ENCODE data around the gene COL1A1.

The COL1A1 gene

DNA sequence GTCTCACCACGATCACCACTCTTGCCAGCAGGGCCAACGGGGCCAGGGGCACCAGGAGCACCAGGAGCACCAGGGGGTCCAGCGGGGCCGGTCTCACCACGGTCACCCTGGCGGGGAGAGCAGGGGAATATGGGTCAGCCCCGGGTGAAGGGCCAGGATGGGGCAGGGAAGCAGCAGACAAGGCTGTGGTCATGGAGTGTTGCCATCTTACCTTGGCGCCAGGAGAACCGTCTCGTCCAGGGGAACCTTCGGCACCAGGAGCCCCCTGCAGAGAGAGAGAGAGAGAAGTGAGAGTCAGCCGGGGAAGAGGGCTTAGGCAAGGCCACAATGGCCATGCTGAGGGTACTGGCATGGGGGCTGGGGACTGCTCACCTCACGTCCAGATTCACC is 12.9 kb downstream of the COL1A1 start:
- Histone ChIP-seq H3K9me3 (ENCODE audit: control insufficient read depth, low read depth, low read length) (no peaks in the 10 kb centered on the region), H3K4me1 (ENCODE audit: control insufficient read depth, low read depth, low read length) (peaks cover 6% of the 10 kb centered on the region), H3K27me3 (ENCODE audit: control insufficient read depth, insufficient read depth, low read length) (no peaks in the 10 kb centered on the region), H3K9ac (ENCODE audit: low read length) (no peak overlapping the region), H3K27ac (ENCODE audit: low read length) (no peak overlapping the region), H3K4me3 (ENCODE audit: low read length) (no peak overlapping the region), H3K36me3 (ENCODE audit: control insufficient read depth, low read depth, low read length) (peaks cover 6% of the 10 kb centered on the region)

DNA sequence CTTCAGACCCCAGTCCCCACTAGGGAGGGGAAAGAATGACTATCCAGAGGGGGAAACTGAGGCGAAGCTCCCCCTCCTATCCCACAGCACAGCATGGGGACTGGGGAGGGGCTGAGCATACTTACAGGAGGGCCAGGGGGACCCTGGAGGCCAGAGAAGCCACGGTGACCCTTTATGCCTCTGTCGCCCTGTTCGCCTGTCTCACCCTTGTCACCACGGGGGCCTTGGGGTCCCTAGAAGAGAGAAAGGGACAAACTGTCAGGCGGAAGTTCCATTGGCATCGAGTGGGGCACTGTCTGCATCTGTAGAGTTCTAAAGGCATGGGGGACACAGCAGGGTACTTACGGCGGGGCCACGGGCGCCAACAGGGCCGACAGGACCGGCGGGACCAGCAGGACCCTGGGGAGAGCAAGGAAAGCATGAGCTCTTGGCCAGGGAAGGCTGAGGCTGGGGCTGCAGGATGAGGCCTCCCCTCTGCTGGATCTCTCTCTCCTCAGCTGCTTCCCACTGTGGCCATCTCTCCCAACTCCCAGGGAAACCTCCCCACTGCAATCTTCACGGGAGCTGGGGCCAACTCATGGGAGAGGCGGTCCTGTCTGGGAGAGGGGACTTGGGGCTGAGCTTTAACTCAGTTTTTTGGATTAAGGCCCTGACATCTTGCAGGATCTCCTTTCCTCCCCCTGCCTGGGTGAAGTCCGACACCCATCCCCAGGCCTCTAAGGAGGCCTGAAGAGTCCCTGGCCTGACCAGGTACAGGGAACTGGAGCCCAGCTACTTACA is 13.5 kb downstream of the COL1A1 start:
- Histone ChIP-seq H3K36me3 (ENCODE audit: control insufficient read depth, low read depth, low read length) (peaks cover 6% of the 10 kb centered on the region), H3K4me1 (ENCODE audit: control insufficient read depth, low read depth, low read length) (peaks cover 7% of the 10 kb centered on the region), H3K27ac (ENCODE audit: low read length) (no peak overlapping the region), H3K9me3 (ENCODE audit: control insufficient read depth, low read depth, low read length) (no peaks in the 10 kb centered on the region), H3K27me3 (ENCODE audit: control insufficient read depth, insufficient read depth, low read length) (no peaks in the 10 kb centered on the region), H3K4me3 (ENCODE audit: low read length) (no peak overlapping the region), H3K9ac (ENCODE audit: low read length) (no peak overlapping the region)

DNA sequence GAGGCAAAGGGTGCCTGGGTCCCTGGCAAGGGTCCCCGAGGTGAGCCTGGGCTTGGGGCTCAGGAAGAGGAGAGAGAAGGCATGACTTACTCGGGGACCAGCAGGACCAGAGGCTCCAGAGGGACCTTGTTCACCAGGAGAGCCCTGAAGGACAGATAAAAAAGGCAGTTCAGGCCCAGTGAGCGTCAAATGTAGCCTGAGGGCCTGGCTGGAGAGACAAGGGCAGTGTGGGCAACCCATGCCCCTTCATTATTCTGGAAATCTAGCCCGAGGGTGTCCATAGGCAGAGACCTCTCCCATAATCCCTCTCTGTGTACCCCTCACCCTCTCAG is 14.1 kb downstream of the COL1A1 start:
- H3K4me1 ChIP-seq (ENCODE audit: control insufficient read depth, low read depth, low read length): peaks cover 7% of the 10 kb centered on the region
- no peak overlapping the region for H3K27ac ChIP-seq (ENCODE audit: low read length)
- peaks cover 6% of the 10 kb centered on the region for H3K36me3 ChIP-seq (ENCODE audit: control insufficient read depth, low read depth, low read length)

DNA sequence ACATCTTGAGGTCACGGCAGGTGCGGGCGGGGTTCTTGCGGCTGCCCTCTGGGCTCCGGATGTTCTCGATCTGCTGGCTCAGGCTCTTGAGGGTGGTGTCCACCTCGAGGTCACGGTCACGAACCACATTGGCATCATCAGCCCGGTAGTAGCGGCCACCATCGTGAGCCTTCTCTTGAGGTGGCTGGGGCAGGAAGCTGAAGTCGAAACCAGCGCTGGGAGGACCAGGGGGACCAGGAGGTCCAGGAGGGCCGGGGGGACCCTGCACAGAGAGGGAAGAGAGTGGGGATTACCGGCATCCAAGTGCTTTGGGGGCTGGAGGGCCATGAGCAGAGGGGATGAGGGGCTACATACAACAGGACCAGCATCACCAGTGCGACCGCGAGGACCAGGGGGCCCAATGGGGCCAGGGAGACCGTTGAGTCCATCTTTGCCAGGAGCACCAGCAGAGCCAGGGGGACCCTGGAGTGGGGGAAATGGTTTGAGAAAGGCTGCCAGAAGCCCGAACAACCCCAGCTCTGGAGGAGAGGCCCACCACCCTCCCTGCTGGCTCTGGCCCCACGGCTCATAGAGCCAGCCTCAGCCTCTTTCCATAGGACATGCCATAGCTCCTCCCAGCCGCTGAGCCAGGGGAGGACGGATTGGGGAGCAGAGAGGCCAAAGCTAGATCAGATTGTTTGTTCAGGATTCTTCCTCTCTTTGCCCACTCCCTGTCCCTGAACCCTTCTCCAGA is 14.6 kb downstream of the COL1A1 start:
- H3K4me3 ChIP-seq (ENCODE audit: low read length): no peak overlapping the region
- H3K27me3 ChIP-seq (ENCODE audit: control insufficient read depth, insufficient read depth, low read length): no peaks in the 10 kb centered on the region
- H3K4me1 ChIP-seq (ENCODE audit: control insufficient read depth, low read depth, low read length): peaks cover 7% of the 10 kb centered on the region
- no peak overlapping the region for H3K9ac ChIP-seq (ENCODE audit: low read length)
- H3K9me3 ChIP-seq (ENCODE audit: control insufficient read depth, low read depth, low read length): no peaks in the 10 kb centered on the region
- no peak overlapping the region for H3K27ac ChIP-seq (ENCODE audit: low read length)
- H3K36me3 ChIP-seq (ENCODE audit: control insufficient read depth, low read depth, low read length): peaks cover 6% of the 10 kb centered on the region

More for the DNA sequence above, 14.1 kb downstream of the COL1A1 start:
- Histone ChIP-seq H3K27me3 (ENCODE audit: control insufficient read depth, insufficient read depth, low read length) (no peaks in the 10 kb centered on the region), H3K4me3 (ENCODE audit: low read length) (no peak overlapping the region), H3K9me3 (ENCODE audit: control insufficient read depth, low read depth, low read length) (no peaks in the 10 kb centered on the region), H3K9ac (ENCODE audit: low read length) (no peak overlapping the region)

DNA sequence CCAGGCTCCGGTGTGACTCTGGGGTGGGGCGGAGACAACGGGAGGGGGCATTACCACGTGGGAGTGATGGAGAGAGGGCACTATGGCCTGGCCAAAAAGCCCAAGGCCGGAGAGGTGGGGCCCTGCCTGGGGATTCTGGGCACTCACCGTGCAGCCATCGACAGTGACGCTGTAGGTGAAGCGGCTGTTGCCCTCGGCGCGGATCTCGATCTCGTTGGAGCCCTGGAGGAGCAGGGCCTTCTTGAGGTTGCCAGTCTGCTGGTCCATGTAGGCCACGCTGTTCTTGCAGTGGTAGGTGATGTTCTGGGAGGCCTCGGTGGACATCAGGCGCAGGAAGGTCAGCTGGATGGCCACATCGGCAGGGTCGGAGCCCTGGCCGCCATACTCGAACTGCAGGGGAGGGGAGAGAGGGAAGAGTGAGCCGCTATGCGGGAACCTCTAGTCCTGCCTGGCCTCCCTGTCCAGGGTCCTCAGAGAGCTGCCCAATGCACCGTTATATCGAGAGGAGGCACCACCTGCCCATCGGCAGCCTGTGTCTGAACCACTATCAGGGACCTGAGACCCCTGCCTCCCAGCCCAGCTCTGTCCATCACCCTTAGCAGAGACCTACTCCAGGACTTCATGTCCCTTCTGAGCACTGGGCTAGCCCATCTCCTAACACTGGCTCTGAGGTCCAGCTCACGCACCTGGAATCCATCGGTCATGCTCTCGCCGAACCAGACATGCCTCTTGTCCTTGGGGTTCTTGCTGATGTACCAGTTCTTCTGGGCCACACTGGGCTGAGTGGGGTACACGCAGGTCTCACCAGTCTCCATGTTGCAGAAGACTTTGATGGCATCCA is 15.6 kb downstream of the COL1A1 start:
- H3K36me3 ChIP-seq (ENCODE audit: control insufficient read depth, low read depth, low read length): peaks cover 6% of the 10 kb centered on the region
- H3K27ac ChIP-seq (ENCODE audit: low read length): no peak overlapping the region
- no peak overlapping the region for H3K4me3 ChIP-seq (ENCODE audit: low read length)

DNA sequence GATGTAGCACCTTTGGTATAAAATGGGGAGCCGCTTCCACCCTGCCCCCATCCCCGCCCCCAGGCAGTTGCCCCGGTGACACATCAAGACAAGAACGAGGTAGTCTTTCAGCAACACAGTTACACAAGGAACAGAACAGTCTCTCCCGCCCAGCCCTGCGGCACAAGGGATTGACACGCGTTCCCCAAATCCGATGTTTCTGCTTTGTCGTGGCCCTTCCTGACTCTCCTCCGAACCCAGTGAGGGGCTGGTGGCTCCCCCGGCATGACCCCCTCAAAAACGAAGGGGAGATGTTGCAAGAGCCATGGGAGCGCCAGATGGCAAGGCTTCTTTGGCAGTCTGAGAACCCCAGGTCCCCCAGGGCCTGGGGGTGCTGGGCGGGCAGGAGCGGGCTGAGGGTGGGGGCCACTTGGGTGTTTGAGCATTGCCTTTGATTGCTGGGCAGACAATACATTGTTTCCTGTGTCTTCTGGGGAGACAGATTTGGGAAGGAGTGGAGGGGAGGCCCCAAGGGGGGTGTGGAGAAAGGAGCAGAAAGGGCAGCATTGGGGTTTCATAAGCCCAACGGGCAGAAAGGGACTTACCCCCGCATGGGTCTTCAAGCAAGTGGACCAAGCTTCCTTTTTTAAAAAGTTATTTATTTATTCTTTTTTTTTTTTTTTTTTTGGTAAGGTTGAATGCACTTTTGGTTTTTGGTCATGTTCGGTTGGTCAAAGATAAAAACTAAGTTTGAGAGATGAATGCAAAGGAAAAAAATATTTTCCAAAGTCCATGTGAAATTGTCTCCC is 16.6 kb downstream of the COL1A1 start:
- H3K9me3 ChIP-seq (ENCODE audit: control insufficient read depth, low read depth, low read length): no peaks in the 10 kb centered on the region
- H3K4me3 ChIP-seq (ENCODE audit: low read length): no peak overlapping the region
- H3K9ac ChIP-seq (ENCODE audit: low read length): no peak overlapping the region
- no peak overlapping the region for H3K27ac ChIP-seq (ENCODE audit: low read length)
- H3K36me3 ChIP-seq (ENCODE audit: control insufficient read depth, low read depth, low read length): peaks cover 6% of the 10 kb centered on the region
- H3K27me3 ChIP-seq (ENCODE audit: control insufficient read depth, insufficient read depth, low read length): no peaks in the 10 kb centered on the region
- peaks cover 7% of the 10 kb centered on the region for H3K4me1 ChIP-seq (ENCODE audit: control insufficient read depth, low read depth, low read length)

More for the DNA sequence above, 15.6 kb downstream of the COL1A1 start:
- H3K9ac ChIP-seq (ENCODE audit: low read length): no peak overlapping the region
- H3K4me1 ChIP-seq (ENCODE audit: control insufficient read depth, low read depth, low read length): peaks cover 7% of the 10 kb centered on the region
- no peaks in the 10 kb centered on the region for H3K9me3 ChIP-seq (ENCODE audit: control insufficient read depth, low read depth, low read length)
- H3K27me3 ChIP-seq (ENCODE audit: control insufficient read depth, insufficient read depth, low read length): no peaks in the 10 kb centered on the region

DNA sequence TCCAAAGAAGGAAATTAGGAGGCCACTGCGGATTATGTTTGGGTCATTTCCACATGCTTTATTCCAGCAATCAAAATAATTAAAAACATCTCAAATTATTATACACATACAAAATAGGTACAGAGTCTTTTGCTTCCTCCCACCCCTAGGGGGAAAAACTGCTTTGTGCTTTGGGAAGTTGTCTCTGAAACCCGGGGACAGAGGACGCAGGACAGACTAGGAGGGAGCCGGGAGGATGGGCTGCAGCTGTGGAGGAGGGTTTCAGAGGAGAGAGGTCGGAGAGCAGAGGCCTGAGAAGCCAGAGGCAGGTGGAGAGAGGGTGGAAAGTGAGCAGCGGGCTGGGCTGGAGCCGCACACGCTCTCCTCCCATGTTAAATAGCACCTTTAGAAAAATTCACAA is 17.4 kb downstream of the COL1A1 start:
- peaks cover 7% of the 10 kb centered on the region for H3K4me1 ChIP-seq (ENCODE audit: control insufficient read depth, low read depth, low read length)
- H3K27me3 ChIP-seq (ENCODE audit: control insufficient read depth, insufficient read depth, low read length): no peaks in the 10 kb centered on the region

DNA sequence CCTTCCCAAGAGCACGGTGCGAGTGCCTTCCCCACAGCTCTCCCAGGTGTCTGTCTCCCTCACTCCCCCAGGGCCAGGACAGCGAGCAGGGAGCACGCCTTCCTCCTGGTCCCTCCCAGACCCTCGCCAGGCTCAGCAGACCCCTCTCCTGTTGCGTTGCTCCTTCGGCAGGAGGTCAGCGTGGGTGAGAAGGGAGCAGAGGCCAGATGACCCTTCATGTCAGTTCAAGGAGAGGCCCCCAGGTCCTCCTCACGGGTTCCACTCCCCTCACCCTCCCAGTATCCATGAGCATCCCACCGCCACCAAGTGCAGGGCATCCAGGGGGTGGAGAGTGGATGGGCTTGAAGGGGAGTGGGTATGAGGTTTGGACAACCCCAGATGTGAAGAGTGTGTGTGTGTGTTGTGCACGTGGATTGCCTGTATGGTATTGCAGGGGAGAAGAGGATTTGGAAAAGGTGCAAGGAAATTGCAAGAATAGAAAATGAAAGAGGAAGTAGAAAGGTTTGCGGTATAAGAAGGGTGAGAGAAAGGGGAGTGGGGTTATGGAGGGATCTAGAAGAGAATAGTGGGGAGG is 17.9 kb downstream of the COL1A1 start:
- H3K9me3 ChIP-seq (ENCODE audit: control insufficient read depth, low read depth, low read length): no peaks in the 10 kb centered on the region
- peaks cover 9% of the 10 kb centered on the region for H3K4me1 ChIP-seq (ENCODE audit: control insufficient read depth, low read depth, low read length)
- H3K9ac ChIP-seq (ENCODE audit: low read length): no peak overlapping the region
- H3K27ac ChIP-seq (ENCODE audit: low read length): no peak overlapping the region
- H3K36me3 ChIP-seq (ENCODE audit: control insufficient read depth, low read depth, low read length): no peaks in the 10 kb centered on the region
- H3K4me3 ChIP-seq (ENCODE audit: low read length): no peak overlapping the region
- H3K27me3 ChIP-seq (ENCODE audit: control insufficient read depth, insufficient read depth, low read length): no peaks in the 10 kb centered on the region

More for the DNA sequence above, 17.4 kb downstream of the COL1A1 start:
- no peak overlapping the region for H3K4me3 ChIP-seq (ENCODE audit: low read length)
- H3K9me3 ChIP-seq (ENCODE audit: control insufficient read depth, low read depth, low read length): no peaks in the 10 kb centered on the region
- H3K27ac ChIP-seq (ENCODE audit: low read length): no peak overlapping the region
- peaks cover 5% of the 10 kb centered on the region for H3K36me3 ChIP-seq (ENCODE audit: control insufficient read depth, low read depth, low read length)
- no peak overlapping the region for H3K9ac ChIP-seq (ENCODE audit: low read length)

DNA sequence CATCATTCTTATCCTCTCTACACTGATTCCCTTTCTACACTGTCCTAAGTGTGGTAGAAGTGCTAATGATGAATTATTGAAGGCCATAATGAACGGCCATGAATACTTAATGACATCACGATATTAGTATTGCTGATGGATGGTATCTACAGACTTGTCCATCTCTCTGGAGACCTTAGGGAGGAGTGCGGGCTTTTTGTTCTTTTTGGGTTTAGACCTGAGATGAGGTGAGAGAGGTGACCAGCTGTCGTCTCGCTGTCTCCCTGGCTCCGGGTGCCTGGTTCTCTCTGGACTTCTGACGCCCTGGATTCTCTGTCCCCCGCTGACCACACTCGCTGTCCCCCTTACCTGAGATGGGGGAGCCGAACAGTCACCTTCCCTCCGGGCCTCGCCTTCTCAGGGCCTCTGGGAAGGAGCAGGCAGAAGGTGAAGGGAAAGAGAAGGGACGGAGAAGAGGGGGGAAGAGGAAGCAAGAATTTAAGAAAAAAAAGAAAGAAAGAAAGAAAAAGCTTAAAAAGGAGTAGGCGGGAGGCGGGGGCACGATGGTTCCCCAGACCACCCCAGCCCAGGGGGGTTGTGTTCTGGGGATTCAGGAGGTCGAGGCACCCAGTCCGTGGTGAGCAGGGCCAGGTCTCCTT is 18.5 kb downstream of the COL1A1 start:
- Histone ChIP-seq H3K9ac (ENCODE audit: low read length) (no peak overlapping the region), H3K4me3 (ENCODE audit: low read length) (no peak overlapping the region), H3K9me3 (ENCODE audit: control insufficient read depth, low read depth, low read length) (no peaks in the 10 kb centered on the region), H3K27ac (ENCODE audit: low read length) (no peak overlapping the region), H3K36me3 (ENCODE audit: control insufficient read depth, low read depth, low read length) (no peaks in the 10 kb centered on the region), H3K4me1 (ENCODE audit: control insufficient read depth, low read depth, low read length) (peaks cover 15% of the 10 kb centered on the region), H3K27me3 (ENCODE audit: control insufficient read depth, insufficient read depth, low read length) (no peaks in the 10 kb centered on the region)

DNA sequence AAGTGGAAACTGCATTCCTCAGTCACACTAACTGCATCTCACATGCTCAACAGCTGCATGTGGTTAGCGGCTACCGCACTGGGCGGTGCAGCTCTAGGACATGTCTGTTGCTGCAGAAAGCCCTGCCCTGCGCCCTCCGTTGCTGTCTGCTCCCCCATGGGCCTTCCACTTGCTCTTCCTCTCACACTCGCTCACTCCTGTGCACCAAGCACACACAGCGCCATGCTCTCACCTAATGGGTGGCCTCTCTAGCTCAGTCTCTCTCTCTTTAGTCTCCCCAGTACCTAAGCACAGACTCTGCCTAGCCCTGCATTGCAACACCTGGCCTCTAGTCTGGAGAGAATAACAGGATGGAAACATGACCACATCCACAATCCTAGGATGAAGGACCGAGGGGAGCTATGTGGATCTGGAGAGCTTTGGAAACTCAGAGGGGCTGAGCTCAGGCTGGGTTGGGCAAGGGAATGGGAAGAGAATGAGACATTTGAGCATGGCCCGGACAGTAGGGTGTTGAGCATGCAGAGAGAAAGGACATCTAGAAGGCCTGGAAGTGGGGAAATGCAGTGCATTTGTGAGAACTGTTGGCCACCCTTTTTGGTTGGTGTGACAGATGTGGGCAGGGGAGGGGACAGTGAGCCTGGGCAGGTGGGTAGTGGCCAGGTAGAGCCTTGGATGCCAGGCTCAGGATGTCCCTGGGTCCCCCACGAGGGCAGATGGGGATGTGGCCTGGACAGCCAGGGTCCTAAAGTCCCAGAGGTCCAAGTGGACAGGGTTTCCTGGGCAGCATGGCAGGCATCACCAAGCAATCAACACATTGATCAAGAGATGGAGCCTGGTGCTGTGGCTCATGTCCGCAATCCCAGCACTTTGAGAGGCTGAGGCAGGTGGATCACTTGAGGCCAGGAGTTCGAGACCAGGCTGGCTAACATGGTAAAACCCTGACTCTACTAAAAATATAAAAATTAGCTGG is 19.6 kb downstream of the COL1A1 start:
- Histone ChIP-seq H3K27ac (ENCODE audit: low read length) (no peak overlapping the region), H3K36me3 (ENCODE audit: control insufficient read depth, low read depth, low read length) (no peaks in the 10 kb centered on the region), H3K27me3 (ENCODE audit: control insufficient read depth, insufficient read depth, low read length) (peaks cover 5% of the 10 kb centered on the region), H3K4me1 (ENCODE audit: control insufficient read depth, low read depth, low read length) (peaks cover 21% of the 10 kb centered on the region), H3K9ac (ENCODE audit: low read length) (no peak overlapping the region), H3K9me3 (ENCODE audit: control insufficient read depth, low read depth, low read length) (no peaks in the 10 kb centered on the region), H3K4me3 (ENCODE audit: low read length) (no peak overlapping the region)

Data from iPS-18a (cell line).